GM19035 (cell line): Measurements from ENCODE around the gene ZNF236.
"Not testable (repeated sequence)": the region's sequence is repeated elsewhere in the genome, so short reads cannot be mapped to it uniquely, and the experiment has no call there.

ENCODE experiments used
- ATAC-seq: cut with Tn5 transposase; IDR thresholded peaks from one replicate; pipeline ENCODE4 v1.9.1; 2021; ENCODE audit not compliant: unreplicated experiment

The ZNF236 gene

GRCh38 chr18:76985156-76985950 lies 163.0 kb downstream of the ZNF236 start:
- ATAC-seq = no peak

DNA sequence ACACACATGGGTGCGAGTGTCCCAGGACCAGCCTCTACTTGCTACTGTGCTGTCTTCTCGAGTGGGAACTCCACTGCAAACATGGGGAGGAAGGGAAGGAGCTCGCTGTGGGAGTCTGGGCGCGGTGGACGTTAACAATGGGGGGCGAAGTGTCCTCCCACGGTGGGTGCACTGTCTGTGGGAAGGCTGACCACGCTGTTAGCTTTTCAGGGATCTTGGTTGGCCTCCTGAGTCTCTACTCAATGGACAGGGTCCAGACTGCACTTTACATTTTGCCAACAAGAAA lies 163.5 kb downstream of the ZNF236 start:
- ATAC-seq = no peak

GRCh38 chr18:76986406-76986805 lies 164.0 kb downstream of the ZNF236 start:
- ATAC-seq = no peak

DNA sequence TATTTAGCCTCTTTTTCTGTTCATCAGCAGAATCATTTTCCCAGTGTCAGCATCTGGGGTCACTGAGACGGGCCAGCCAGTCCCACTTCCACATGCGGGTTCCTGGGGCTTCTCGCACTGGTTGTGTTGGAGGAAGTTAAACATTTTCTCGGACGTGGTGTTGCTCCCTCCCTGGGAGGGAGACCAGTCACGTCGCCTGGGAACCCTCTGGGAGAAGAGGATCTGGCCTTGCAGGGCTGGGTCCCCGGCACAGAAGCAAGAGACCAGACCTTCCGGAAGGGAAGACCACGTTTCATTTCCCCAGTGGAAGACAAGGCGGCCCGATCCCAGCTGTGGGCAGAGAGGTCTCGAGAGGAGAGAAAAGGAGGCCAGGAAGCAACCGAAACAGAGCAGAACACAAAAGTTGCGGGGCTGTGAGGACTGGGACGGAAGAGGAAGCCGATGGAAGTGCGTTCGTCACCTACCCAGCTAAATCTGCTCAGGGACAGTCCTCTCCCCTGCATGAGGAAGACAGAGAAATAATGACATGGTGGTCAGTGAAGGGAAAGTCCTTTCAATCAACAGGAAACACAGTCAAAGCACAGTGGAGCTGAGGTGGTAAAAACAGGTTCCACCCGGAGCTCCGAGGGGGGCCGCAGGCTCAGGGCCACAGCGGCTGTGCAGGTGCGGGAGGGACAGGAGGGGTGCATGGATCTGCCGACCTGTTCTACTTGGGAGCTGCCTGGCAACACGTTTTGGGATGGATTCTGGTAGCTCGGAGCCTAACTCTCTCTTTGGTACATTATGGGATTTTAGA lies 165.9 kb downstream of the ZNF236 start:
- no peak for ATAC-seq

- ATAC-seq = no peak
Measured at GRCh38 chr18:76988827-76989646, 166.7 kb downstream of the ZNF236 start.

DNA sequence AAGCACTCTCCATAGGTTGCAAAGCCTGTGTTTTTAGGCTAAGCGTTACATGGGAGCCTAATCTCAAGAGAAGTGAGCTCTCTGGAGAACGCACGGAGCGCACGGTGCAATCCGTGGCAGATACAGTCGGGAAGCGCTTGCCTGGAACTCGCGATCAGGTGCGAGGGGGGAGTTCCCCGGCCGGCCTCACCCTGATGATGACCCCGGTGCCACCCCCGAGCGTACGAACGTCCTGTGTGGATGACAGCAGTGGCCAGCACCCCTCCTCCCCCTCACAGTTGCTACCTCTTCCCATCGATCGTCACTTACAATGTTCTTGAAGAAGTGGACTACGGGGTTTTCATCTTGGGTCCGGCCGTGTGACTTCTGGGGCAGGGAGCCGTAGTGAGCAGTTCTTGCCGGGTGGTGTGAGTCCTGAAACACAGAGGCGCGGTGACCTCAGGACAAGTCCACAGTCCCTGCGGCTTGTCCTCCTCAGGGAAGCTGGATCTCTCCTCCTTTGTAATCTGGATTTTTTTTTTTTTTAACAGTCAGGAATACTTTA lies 167.4 kb downstream of the ZNF236 start:
- no peak for ATAC-seq

GRCh38 chr18:76990343-76991020 lies 168.1 kb downstream of the ZNF236 start:
- ATAC-seq = not testable (repeated sequence)

DNA sequence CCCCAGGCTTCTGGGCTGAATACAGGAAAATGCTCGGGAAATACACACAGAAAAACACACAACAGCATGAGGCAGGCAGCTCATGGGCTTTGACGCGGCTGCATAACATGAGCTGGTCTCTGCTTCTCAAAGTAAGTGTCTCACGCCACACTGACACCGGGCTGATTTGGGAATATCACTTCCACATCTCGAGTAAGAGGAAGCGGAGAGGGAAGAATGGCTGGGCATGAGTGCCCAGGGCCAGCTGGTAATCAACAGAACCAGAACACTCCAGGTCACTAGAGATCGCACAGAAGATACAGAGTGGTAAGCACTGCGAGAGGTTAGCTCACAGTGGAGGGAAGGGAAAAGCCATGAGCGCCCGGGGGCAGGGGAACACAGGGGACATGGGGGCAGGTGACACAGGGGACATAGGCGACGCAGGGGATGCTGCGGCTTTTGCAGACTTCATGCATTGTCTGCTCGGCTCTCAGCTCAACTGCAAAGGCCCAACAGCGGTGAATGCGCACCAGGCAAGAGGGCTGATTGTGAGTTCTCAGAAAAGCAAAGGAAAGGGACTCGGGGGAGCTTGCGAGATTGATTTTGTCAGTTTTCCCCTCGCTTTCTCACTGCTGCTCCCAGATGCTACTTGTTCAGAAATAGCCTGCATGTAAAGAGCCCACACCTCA lies 168.8 kb downstream of the ZNF236 start:
- no peak for ATAC-seq

DNA sequence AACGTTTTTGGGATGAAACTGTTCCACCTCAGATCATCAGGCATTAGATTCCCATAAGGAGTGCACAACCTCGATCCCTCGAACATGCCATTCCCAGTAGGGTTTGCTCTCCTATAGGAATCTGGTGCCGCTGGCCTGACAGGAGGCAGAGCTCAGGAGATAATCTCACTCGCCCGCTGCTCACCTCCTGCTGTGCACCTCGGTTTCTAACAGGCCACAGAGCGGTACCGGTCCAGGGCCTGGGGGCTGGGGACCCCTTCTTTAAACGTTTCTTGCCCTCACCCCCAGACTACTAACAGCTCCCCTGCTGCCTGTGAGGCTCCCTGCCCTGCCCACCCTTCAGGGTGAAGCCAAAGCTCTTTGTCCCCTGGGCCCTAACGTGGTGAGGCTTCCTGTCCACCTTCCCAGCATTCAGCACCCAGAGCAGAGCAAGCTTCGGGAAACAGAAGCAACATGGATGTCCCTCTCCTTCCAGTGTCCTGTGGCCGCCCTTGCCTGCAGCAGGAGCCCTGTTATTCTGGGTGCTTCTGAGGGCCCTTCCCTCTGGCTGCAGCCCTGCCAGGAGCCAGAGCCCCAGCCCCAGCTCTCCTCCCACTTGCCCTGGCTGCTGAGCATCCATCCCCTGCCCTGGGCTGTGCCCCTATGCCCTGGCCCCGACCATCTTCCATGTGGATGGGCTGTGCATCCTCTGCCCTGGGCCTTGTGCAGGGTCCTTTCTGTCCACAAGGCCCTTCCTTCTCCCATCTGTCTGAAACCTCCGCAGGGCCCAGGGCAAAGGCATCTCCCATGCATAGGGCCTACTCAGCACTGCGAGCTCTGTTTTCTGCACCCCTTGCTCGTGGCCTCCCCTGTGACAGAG lies 170.1 kb downstream of the ZNF236 start:
- no peak for ATAC-seq

GRCh38 chr18:76993085-76993382 lies 170.7 kb downstream of the ZNF236 start:
- ATAC-seq = no peak

- ATAC-seq = no peak
Measured at GRCh38 chr18:76993573-76993972, 171.2 kb downstream of the ZNF236 start.

DNA sequence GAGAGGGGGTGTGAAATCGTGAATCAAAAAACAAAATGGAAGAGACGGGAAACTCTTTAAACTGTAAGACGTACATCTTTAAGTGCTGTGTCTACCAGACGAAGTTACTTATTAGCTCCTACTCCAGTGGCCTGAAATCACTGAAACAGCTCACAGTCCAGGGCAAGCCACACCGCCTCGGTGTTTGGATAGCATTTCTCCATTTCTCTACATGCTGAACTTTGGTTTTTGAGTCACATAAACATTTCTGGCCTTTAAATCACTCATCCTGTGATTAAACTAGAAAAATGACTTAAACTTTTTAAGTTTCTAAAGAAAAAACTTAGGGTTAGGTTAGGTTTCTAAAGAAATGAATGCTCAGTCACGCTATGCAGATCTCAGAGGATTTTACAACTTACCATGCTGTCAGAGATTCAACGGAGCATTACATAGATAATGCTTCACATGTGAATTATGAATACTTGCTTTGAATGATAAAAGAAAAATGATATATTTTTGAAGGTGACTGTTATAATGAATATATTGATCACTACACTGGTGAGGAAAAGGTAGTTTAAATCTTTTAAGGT lies 171.8 kb downstream of the ZNF236 start:
- ATAC-seq = no peak

DNA sequence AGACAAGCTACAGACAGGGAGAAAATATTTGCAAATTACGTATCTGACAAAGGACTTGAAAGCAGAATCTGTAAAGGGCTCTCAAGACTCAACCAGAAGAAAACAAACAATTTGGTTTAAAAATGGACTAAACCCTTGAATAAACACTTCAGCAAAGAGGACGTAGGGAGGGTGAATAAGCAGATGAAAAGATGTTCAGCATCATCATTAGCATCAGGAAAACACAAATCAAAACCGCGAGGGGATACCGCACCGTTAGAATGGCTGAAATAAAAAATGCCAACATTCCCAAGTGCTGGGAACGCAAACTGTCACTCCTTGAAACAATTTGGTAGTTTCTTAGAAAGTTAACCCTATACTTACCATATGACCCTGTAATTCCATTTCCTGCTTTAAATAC lies 173.5 kb downstream of the ZNF236 start:
- ATAC-seq = no peak

GRCh38 chr18:76996429-76996828 lies 174.1 kb downstream of the ZNF236 start:
- no peak for ATAC-seq

DNA sequence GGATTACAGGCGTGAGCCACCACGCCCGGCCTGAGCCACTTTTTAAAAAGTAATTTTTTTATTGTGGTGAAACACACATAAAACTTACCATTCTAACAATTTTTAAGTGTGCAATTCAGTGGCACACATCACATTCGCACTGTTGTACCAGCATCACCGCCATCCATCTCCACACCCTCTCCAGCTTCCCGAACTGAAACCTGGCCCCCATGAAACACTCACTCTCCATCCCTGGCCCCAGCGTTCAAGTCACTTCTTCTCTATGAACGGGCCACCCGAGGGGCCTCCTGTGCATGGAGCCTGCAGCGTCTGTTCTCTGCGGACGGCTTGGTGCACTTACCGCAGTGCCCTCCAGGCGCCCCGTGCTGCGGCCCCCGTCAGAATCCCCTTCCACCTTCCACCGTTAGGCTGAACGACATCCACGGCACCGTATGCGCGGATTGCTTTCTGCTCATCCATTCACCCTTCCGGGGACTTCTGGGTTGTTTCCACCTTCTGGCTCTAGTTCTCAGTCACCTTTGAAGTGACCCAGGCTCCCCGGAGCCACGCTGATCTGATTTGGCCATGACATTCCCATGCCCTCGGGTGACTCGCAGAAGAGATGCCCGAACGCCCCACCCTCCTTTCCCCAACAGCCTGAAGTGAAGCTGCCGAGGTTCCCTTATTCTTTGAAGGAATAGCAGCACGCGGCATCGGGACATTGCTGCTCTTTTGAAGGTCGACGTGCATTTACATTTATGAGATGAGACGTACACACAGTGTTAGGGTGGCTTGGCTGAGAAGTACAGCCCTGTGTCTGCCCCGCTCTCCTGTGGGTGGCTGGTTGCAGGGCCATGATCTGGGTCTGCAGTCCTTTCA lies 175.8 kb downstream of the ZNF236 start:
- no peak for ATAC-seq

DNA sequence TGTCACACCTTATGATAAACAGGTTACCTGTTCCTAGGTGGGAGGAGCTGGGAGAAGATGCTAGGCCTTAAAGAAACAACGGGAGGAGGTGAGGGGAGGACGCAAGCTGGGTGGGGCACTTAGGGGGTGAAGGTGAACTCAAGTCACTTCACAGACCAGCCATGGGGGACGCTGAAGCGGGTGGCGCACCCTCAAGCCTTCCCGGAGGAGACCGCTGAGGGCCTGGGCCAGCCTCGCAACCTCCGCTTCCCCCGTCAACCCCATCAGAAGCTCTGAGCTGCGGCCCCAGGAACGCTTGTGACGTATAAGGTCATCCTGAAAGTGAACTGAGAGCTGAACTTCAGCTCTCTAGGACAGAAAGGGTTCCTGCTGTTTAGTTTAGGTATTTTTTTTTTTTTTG lies 176.7 kb downstream of the ZNF236 start:
- no peak for ATAC-seq

DNA sequence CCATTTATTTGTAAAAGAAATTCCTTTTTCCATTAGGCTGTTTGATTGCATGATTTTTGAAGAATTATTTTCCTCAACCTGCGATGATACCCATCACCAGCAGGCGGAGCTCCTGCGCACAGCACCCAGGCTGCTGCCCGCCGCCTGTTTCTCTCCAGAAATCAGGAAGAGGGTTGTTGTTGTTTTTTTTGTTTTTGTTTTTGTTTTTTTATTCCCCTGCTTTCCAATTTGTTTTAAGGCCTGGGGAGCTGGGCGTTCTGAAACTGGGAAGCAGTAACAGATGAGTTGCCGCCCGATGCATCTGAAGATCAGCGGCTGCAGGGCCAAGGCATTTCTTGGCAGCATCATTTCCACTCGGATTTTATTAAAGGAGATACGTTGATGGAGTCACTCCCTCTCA lies 178.2 kb downstream of the ZNF236 start:
- peak; percentile 49 for ATAC-seq

- no peak for ATAC-seq
Measured at GRCh38 chr18:77001041-77001440, 178.7 kb downstream of the ZNF236 start.
